Esophagus muscularis mucosa (tissue), 2 donors: ENCODE measurements around the gene NUP214.

Experiments
- POLR2A ChIP-seq: fragments of 450-650 bp; IDR thresholded peaks from one replicate; pipeline ENCODE4 v1.6.1; 2017; ENCODE audit warnings: antibody characterized with exemption, moderate library complexity, mild to moderate bottlenecking, low read depth
- POLR2AphosphoS5 ChIP-seq, 2 donors: sonication (generic); formaldehyde crosslinking; IDR thresholded peaks; one replicate each; pipeline ENCODE4 v1.6.1; 2017; ENCODE audit warnings: antibody characterized with exemption in 2 of 2

DNA sequence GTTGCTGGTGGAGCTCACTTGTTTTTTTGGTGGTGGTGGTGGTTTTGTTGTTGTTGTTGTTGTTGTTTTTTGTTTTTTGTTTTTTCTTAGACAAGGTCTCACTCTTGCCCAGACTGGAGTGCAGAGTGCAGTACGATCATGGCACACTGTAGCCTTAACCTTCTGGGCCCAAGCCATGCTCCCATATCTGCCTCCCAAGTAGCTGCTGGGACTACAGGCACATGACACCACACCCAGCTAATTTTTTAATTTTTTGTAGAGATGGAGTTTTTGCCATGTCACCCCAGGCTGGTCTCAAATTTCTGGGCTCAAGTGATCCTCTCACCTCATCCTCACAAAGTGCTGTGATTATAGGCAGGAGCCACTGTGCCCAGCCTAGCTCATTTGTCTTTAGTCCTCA, 53.5 kb downstream of the NUP214 start:
- no peak for TF ChIP-seq POLR2AphosphoS5 (IDR thresholded peaks at IDR 0.05)
- TF ChIP-seq POLR2A = no peak
